HL-60 (cell line): ENCODE measurements around the gene DUSP12.

Source experiments
- DNase-seq, 2 experiments: peaks; one replicate each; pipeline ENCODE4 v3.0.0-alpha.2; 2010 to 2020; ENCODE audit warnings: low read depth in 1 of 2, low spot score in 1 of 2
- H3K27ac ChIP-seq: fragments of 250-450 bp; sonication (Bioruptor Pico); replicated peaks from 2 replicates; pipeline ENCODE4 v1.5.1; 2020; ENCODE audit warnings: mild to moderate bottlenecking, moderate library complexity
- H3K27me3 ChIP-seq: fragments of 250-450 bp; sonication (Bioruptor Pico); 2 replicates; pipeline ENCODE4 v1.5.1; 2021; ENCODE audit warnings: mild to moderate bottlenecking, moderate library complexity; ENCODE audit not compliant: insufficient read depth, poor library complexity, severe bottlenecking
- H3K4me3 ChIP-seq: replicated peaks from 2 replicates; pipeline ENCODE4 v1.5.1; 2011; ENCODE audit warnings: mild to moderate bottlenecking, control low read depth, low read length; ENCODE audit not compliant: insufficient read depth
- CTCF ChIP-seq: IDR thresholded peaks from one replicate; pipeline ENCODE4 v1.5.1; 2011; ENCODE audit warnings: low read length, control low read depth, inconsistent platforms; ENCODE audit not compliant: insufficient read depth
- GABPA ChIP-seq: IDR thresholded peaks from 2 replicates; pipeline ENCODE4 v1.6.1; 2012; ENCODE audit warnings: low read depth
- POLR2AphosphoS5 ChIP-seq: IDR thresholded peaks from 2 replicates; pipeline ENCODE4 v1.6.1; 2012; ENCODE audit warnings: low read depth
- REST ChIP-seq: IDR thresholded peaks from 2 replicates; pipeline ENCODE4 v1.6.1; 2012; ENCODE audit warnings: low read depth; ENCODE audit not compliant: insufficient replicate concordance
- SPI1 ChIP-seq: IDR thresholded peaks from 2 replicates; pipeline ENCODE4 v1.6.1; 2012; ENCODE audit warnings: low read depth, mild to moderate bottlenecking, borderline replicate concordance

Gene DUSP12

GRCh38 chr1:161781995-161782394 is 32.4 kb downstream of the DUSP12 start:
- Histone ChIP-seq H3K27me3 (no peaks in the 10 kb centered on the region), H3K4me3 (no peak overlapping the region), H3K27ac (no peak overlapping the region)
- no peak for DNase-seq
- TF ChIP-seq SPI1 = no peak
- no peak for TF ChIP-seq POLR2AphosphoS5
- TF ChIP-seq CTCF = no peak
- TF ChIP-seq GABPA = no peak
- no peak for TF ChIP-seq REST

GRCh38 chr1:161782886-161783285 is 33.3 kb downstream of the DUSP12 start:
- Histone ChIP-seq H3K4me3 (no peak overlapping the region), H3K27me3 (no peaks in the 10 kb centered on the region), H3K27ac (no peak overlapping the region)
- no peak for TF ChIP-seq GABPA
- TF ChIP-seq POLR2AphosphoS5 = no peak
- no peak for TF ChIP-seq SPI1
- no peak for DNase-seq

GRCh38 chr1:161784968-161785367 is 35.4 kb downstream of the DUSP12 start:
- no peak for TF ChIP-seq SPI1
- no peak for TF ChIP-seq GABPA
- no peak for TF ChIP-seq CTCF
- TF ChIP-seq POLR2AphosphoS5 = no peak
- no peak for TF ChIP-seq REST
- H3K4me3 ChIP-seq = no peak overlapping the region
- no peaks in the 10 kb centered on the region for H3K27me3 ChIP-seq
- no peak for DNase-seq
- no peak overlapping the region for H3K27ac ChIP-seq

GRCh38 chr1:161787355-161787754 is 37.8 kb downstream of the DUSP12 start:
- H3K4me3 ChIP-seq = no peak overlapping the region
- no peak overlapping the region for H3K27ac ChIP-seq
- H3K27me3 ChIP-seq = no peaks in the 10 kb centered on the region
- DNase-seq = no peak
- TF ChIP-seq SPI1 (no peak), GABPA (no peak), CTCF (no peak), REST (no peak), POLR2AphosphoS5 (no peak)
